ENCODE data around the gene HSF2.

HSF2 gene

GRCh38 chr6:122399348-122400120 is at the start of gene HSF2:
Gene HSF2, plus strand, starts transcription at chr6:122399652. Its CDS starts 86 bp downstream, at chr6:122399738.
- peak; percentile 98 for DNase-seq (ENCODE audit: low spot score)

- DNase-seq (ENCODE audit: low spot score), result no peak
These were observed 46.3 kb upstream of the HSF2 start for GRCh38 chr6:122352981-122353664.

GRCh38 chr6:122360809-122361208 is 38.6 kb upstream of the HSF2 start:
- no peak for DNase-seq (ENCODE audit: low spot score)

GRCh38 chr6:122361314-122361979 is 38.0 kb upstream of the HSF2 start:
- DNase-seq (ENCODE audit: low spot score), result no peak

- no peak for DNase-seq (ENCODE audit: low spot score)
These were observed 35.5 kb upstream of the HSF2 start for GRCh38 chr6:122363769-122364483.

GRCh38 chr6:122365775-122366403 is 33.6 kb upstream of the HSF2 start:
- no peak for DNase-seq (ENCODE audit: low spot score)

- DNase-seq (ENCODE audit: low spot score), result no peak
These were observed 32.3 kb upstream of the HSF2 start for GRCh38 chr6:122367171-122367570.

- DNase-seq (ENCODE audit: low spot score), result no peak
These were observed 29.9 kb upstream of the HSF2 start for GRCh38 chr6:122369536-122369935.

- peak; percentile 16 for DNase-seq (ENCODE audit: low spot score)
These were observed 26.8 kb upstream of the HSF2 start for GRCh38 chr6:122372647-122373046.

GRCh38 chr6:122374307-122374706 is 25.1 kb upstream of the HSF2 start:
- no peak for DNase-seq (ENCODE audit: low spot score)

GRCh38 chr6:122376246-122376645 is 23.2 kb upstream of the HSF2 start:
- DNase-seq (ENCODE audit: low spot score), result no peak

- DNase-seq (ENCODE audit: low spot score), result peak; percentile 53
These were observed 17.8 kb upstream of the HSF2 start for GRCh38 chr6:122381494-122382265.

- no peak for DNase-seq (ENCODE audit: low spot score)
These were observed 13.4 kb upstream of the HSF2 start for GRCh38 chr6:122385857-122386612.

- DNase-seq (ENCODE audit: low spot score), result no peak
These were observed 10.5 kb upstream of the HSF2 start for GRCh38 chr6:122388945-122389344.

- DNase-seq (ENCODE audit: low spot score), result no peak
These were observed 9.6 kb upstream of the HSF2 start for GRCh38 chr6:122389704-122390372.

- no peak for DNase-seq (ENCODE audit: low spot score)
These were observed 6.7 kb upstream of the HSF2 start for GRCh38 chr6:122392564-122393350.

- DNase-seq (ENCODE audit: low spot score), result no peak
These were observed 6.0 kb upstream of the HSF2 start for GRCh38 chr6:122393351-122393896.

- no peak for DNase-seq (ENCODE audit: low spot score)
These were observed 5.4 kb upstream of the HSF2 start for GRCh38 chr6:122394016-122394415.

GRCh38 chr6:122399055-122399347 is 451 bp upstream of the HSF2 start:
- DNase-seq (ENCODE audit: low spot score), result no peak
